ENCODE data around the gene NUDCD3.

Gene NUDCD3

DNA sequence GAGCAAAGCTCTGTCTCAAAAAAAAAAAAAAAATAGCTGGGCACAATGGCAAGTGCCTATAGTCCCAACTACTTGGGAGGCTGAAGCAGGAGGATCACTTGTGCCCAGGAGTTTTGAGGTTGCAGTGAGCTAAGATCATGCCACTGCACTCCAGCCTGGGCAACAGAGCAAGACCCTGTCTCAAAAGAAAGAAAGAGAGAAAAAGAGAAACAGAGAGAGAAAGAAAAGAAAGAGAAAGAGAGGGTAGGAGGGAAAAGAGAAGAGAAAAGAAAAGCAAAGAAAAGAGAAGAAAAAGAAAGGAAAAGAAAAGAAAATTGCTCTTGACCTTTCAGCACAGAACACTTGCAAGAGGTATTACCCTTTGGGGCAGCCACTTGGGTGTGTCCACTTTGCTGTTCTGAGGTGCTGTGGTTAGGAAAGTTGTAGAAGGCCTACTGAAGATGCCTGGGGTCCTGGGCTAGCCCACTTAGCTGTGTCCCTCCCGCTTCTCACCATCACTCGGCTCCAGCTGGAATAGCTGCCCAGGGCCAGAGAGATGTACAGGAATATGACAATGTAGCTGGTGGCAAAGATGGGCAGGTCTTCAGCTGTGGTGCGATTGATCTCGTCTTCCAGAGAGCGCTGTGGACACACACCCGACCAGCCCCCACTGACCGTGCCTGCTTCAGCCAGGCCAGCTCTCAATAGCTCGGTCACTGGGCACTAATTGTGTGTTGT, 45.0 kb upstream of the NUDCD3 start:
- TF ChIP-seq, protein P1, sequence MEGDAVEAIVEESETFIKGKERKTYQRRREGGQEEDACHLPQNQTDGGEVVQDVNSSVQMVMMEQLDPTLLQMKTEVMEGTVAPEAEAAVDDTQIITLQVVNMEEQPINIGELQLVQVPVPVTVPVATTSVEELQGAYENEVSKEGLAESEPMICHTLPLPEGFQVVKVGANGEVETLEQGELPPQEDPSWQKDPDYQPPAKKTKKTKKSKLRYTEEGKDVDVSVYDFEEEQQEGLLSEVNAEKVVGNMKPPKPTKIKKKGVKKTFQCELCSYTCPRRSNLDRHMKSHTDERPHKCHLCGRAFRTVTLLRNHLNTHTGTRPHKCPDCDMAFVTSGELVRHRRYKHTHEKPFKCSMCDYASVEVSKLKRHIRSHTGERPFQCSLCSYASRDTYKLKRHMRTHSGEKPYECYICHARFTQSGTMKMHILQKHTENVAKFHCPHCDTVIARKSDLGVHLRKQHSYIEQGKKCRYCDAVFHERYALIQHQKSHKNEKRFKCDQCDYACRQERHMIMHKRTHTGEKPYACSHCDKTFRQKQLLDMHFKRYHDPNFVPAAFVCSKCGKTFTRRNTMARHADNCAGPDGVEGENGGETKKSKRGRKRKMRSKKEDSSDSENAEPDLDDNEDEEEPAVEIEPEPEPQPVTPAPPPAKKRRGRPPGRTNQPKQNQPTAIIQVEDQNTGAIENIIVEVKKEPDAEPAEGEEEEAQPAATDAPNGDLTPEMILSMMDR (IDR thresholded peaks at IDR 0.05): no peak
- no peak for TF ChIP-seq ZFX (IDR thresholded peaks at IDR 0.05; ENCODE audit: borderline replicate concordance)
- no peak overlapping the region for H3K27ac ChIP-seq

DNA sequence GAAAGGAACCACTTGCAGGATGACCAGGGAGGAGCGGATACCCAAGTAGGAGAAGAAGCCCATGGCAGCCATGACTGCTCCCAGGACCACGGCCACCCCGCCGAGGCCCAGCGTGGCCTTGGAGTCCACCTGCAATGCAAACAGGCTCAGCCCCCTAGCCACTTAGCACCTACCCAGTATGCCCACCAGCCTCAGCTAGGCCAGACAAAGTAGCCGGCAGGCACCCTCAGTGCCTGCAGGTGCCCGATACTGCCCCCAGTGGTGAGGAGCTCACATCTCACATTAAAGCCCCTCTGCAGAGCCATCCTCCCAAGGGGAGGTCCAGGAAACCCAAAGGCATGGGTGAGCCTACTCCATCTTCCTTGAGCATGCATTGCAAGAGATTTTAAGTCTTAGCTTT, 44.0 kb upstream of the NUDCD3 start:
- TF ChIP-seq, protein P1 (IDR thresholded peaks at IDR 0.05): peak; percentile 99
- no peak for TF ChIP-seq ZFX (IDR thresholded peaks at IDR 0.05; ENCODE audit: borderline replicate concordance)
- no peak overlapping the region for H3K27ac ChIP-seq

DNA sequence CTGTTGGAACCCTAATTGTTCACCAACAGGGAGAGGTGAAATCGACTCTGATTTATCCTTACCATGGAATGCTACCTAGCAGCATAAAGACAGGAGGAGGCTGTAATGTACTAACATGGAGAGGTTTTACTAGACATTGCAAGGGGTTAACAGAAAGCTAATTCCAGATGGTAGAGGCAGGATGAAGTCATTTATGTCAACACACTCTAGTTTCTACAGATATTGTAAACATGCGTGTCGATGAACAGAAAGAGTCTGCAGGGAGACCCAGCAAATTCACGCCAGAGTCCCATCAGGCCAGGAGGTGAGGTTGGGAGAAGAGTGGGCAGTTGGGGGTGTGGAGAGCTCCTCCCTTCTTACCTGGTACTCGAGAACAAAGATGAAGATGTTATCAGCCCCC, 43.6 kb upstream of the NUDCD3 start:
- TF ChIP-seq, protein P1 (IDR thresholded peaks at IDR 0.05): no peak
- no peak for TF ChIP-seq ZFX (IDR thresholded peaks at IDR 0.05; ENCODE audit: borderline replicate concordance)
- no peak overlapping the region for H3K27ac ChIP-seq

DNA sequence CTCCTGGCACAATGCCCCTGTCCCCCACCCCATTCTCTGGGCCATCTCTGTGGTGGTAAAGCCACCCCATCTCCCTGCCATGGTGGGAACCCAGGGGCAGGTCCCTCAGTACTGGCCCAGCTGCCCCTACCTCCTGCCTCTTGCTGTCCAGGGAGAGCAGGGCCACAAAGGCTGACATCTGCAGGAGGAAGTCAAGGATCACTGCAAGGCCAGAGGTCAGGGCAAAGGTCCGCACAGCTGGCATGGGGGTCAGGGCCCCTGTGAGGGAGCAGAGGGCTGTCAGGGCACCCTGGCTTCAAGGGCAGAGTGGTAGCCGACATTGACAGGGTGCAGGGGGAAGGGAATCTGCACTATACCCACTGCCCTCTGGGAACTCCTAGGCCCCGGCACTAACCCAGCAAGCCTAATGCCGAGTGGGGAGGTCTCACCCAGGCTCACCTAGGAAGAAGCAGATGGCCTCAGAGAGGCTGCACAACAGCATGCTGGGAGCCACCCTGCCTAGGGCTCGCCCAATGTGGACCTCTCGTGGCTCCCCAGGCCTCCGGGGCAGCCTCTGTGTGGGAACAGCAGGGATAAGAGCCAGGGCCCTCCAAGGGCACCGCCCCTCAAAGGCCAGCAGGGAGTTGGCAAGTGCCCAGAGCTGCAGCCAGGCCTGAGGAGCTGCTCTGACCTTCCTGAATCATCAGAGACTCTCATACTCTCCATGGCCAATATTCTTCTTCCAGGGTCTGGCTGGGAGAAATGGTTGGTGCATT, 43.0 kb upstream of the NUDCD3 start:
- TF ChIP-seq, protein P1 (IDR thresholded peaks at IDR 0.05): no peak
- TF ChIP-seq ZFX (IDR thresholded peaks at IDR 0.05; ENCODE audit: borderline replicate concordance): no peak
- no peak overlapping the region for H3K27ac ChIP-seq

DNA sequence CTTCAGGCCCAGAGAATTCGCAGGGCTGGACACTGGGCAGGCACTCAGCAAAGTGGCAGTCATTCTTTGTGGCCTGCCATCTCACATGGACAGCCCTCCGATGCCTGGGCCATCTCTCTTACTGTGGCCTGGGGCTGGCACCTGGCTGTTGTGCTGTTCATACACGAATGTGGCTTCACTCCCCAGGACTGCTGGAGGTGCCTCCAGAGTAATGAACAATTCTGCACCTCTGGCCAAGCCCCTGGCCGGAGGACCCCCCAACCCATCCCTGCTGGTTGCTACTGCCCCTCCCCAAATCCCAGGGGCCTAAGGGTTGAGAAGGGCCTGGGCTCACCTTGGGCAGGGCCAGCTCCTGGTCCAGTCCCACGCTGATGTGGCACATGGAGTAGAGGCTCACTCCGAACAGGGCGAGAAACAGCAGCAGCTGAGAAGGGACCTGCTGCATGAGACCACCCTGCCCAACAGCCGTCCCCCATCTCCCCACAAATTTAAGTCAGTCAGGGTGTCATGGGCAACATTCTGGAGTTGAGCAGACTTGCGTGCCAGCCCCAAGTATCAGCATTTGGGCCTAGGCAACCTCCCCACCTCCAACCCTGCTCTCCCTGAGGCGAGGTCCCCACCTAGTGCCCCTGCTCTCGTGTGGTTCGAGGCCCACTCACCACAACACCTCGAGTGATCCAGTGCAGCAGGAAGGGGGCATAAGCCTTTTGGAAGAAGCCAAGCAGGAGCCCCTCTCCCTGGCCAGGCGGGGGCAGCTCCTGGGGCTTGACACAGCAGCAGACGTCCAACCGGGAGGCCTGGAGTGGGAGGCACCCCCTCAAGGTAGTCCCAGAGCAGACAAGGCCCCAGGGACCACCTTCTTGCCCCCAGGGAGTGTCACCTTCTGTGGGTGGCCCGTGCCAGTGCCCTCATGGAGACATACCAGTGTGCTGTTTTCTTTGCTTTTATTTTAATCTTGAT, 41.2 kb upstream of the NUDCD3 start:
- TF ChIP-seq, protein P1 (IDR thresholded peaks at IDR 0.05): no peak
- TF ChIP-seq ZFX (IDR thresholded peaks at IDR 0.05; ENCODE audit: borderline replicate concordance): no peak
- H3K27ac ChIP-seq: no peak overlapping the region

DNA sequence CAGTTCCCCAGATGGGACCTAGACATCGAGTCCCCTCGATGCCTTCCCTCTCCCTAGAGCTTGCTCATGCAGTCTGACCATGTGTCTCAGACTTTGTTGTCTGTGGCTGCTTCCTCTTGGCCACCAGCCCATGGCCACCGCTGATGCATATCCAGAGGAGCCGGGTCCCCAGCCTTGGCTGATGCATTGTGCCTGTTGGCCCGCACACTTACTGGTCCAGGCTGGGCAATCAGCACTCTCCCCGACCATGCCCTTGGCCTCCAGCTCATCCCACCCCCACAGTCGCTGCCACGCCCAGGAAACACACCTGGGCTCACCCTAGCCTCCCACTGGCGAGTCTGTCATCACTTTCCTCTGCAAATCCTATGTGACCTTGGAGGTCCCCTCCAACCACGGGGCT, 40.5 kb upstream of the NUDCD3 start:
- TF ChIP-seq, protein P1 (IDR thresholded peaks at IDR 0.05): no peak
- TF ChIP-seq ZFX (IDR thresholded peaks at IDR 0.05; ENCODE audit: borderline replicate concordance): no peak
- H3K27ac ChIP-seq: no peak overlapping the region
